H9 (cell line): ENCODE data around the gene PES1. TPM values are rescaled to one million over a fixed set of nuclear protein-coding genes. Genes with fewer than 3 reads are reported as not detected.

Experiments used
- DNase-seq: peaks from one replicate; pipeline ENCODE4 v3.0.0-alpha.2; 2017
- H2AFZ ChIP-seq: one replicate; pipeline ENCODE4 v1.6.1; 2013; ENCODE audit warnings: mild to moderate bottlenecking, low read length, control low read depth, moderate library complexity
- H2AK5ac ChIP-seq: 2 replicates; pipeline ENCODE4 v1.6.1; 2013; ENCODE audit warnings: low read length, control low read depth, mixed read lengths; ENCODE audit not compliant: insufficient read length
- H2BK120ac ChIP-seq: one replicate; pipeline ENCODE4 v1.6.1; 2013; ENCODE audit warnings: low read depth, mild to moderate bottlenecking, low read length, control low read depth, inconsistent platforms; ENCODE audit not compliant: poor library complexity, severe bottlenecking
- H2BK12ac ChIP-seq: 2 replicates; pipeline ENCODE4 v1.6.1; 2013; ENCODE audit warnings: low read length, control low read depth, mixed read lengths, low read depth; ENCODE audit not compliant: insufficient read length
- H2BK15ac ChIP-seq: 2 replicates; pipeline ENCODE4 v1.6.1; 2013; ENCODE audit warnings: low read depth, low read length, control low read depth
- H2BK20ac ChIP-seq: one replicate; pipeline ENCODE4 v1.6.1; 2013; ENCODE audit warnings: low read depth, mild to moderate bottlenecking, low read length, control low read depth, inconsistent platforms; ENCODE audit not compliant: poor library complexity, severe bottlenecking
- H2BK5ac ChIP-seq: 2 replicates; pipeline ENCODE4 v1.6.1; 2013; ENCODE audit warnings: low read length, control low read depth, mixed read lengths; ENCODE audit not compliant: insufficient read length
- H3K14ac ChIP-seq: 2 replicates; pipeline ENCODE4 v1.6.1; 2013; ENCODE audit warnings: low read length, control low read depth; ENCODE audit not compliant: insufficient read depth
- H3K18ac ChIP-seq: 2 replicates; pipeline ENCODE4 v1.6.1; 2013; ENCODE audit warnings: low read depth, mild to moderate bottlenecking, mixed read lengths, low read length, control low read depth; ENCODE audit not compliant: insufficient read length
- H3K23ac ChIP-seq: 2 replicates; pipeline ENCODE4 v1.6.1; 2013; ENCODE audit warnings: low read length, control low read depth, mixed read lengths, low read depth; ENCODE audit not compliant: insufficient read length
- H3K23me2 ChIP-seq: 2 replicates; pipeline ENCODE4 v1.6.1; 2013; ENCODE audit warnings: low read depth, mild to moderate bottlenecking, mixed read lengths, low read length, control low read depth; ENCODE audit not compliant: insufficient read length, poor library complexity, severe bottlenecking
- H3K27ac ChIP-seq: 2 replicates; pipeline ENCODE4 v1.5.1; 2013; ENCODE audit warnings: low read length, control low read depth, mixed read lengths, low read depth; ENCODE audit not compliant: insufficient read length
- H3K27me3 ChIP-seq: 2 replicates; pipeline ENCODE4 v1.6.1; 2013; ENCODE audit warnings: low read length, control low read depth, inconsistent platforms; ENCODE audit not compliant: insufficient read depth
- H3K4ac ChIP-seq: 2 replicates; pipeline ENCODE4 v1.6.1; 2013; ENCODE audit warnings: low read depth, mild to moderate bottlenecking, control low read depth, inconsistent platforms, low read length, moderate library complexity
- H3K4me1 ChIP-seq: 2 replicates; pipeline ENCODE4 v1.6.1; 2013; ENCODE audit warnings: low read length, control low read depth, inconsistent platforms; ENCODE audit not compliant: insufficient read depth
- H3K4me2 ChIP-seq: 2 replicates; pipeline ENCODE4 v1.6.1; 2013; ENCODE audit warnings: low read length, control low read depth, mixed read lengths; ENCODE audit not compliant: insufficient read length, insufficient read depth
- H3K56ac ChIP-seq: 2 replicates; pipeline ENCODE4 v1.6.1; 2013; ENCODE audit warnings: low read depth, mild to moderate bottlenecking, mixed read lengths, low read length, control low read depth; ENCODE audit not compliant: insufficient read length
- H3K79me1 ChIP-seq: 2 replicates; pipeline ENCODE4 v1.6.1; 2013; ENCODE audit warnings: low read depth, mild to moderate bottlenecking, moderate library complexity, low read length, control low read depth, inconsistent platforms; ENCODE audit not compliant: insufficient read depth, poor library complexity, severe bottlenecking
- H3K79me2 ChIP-seq: 2 replicates; pipeline ENCODE4 v1.6.1; 2013; ENCODE audit warnings: low read length, control low read depth, inconsistent platforms; ENCODE audit not compliant: insufficient read depth
- H3K9ac ChIP-seq: 2 replicates; pipeline ENCODE4 v1.6.1; 2013; ENCODE audit warnings: low read length, control low read depth, mixed read lengths; ENCODE audit not compliant: insufficient read length; ENCODE audit errors: extremely low read depth
- H3K9me3 ChIP-seq: one replicate; pipeline ENCODE4 v1.6.1; 2013; ENCODE audit warnings: low read depth, low read length, inconsistent platforms; ENCODE audit not compliant: control insufficient read depth
- H3T11ph ChIP-seq: one replicate; pipeline ENCODE4 v1.6.1; 2013; ENCODE audit warnings: mild to moderate bottlenecking, low read length, control low read depth, inconsistent platforms
- H4K20me1 ChIP-seq: one replicate; pipeline ENCODE4 v1.6.1; 2013; ENCODE audit not compliant: control insufficient read depth, insufficient read length, insufficient read depth
- H4K5ac ChIP-seq: 2 replicates; pipeline ENCODE4 v1.6.1; 2013; ENCODE audit warnings: low read depth, mild to moderate bottlenecking, mixed read lengths, low read length, control low read depth; ENCODE audit not compliant: insufficient read length
- H4K8ac ChIP-seq: replicated peaks from 2 replicates; pipeline ENCODE4 v1.6.1; 2013; ENCODE audit warnings: low read length, control low read depth, mixed read lengths, low read depth; ENCODE audit not compliant: insufficient read length
- H4K91ac ChIP-seq: 2 replicates; pipeline ENCODE4 v1.6.1; 2013; ENCODE audit warnings: low read depth, mild to moderate bottlenecking, moderate library complexity, mixed read lengths, low read length, control low read depth; ENCODE audit not compliant: insufficient read length
- H3K27ac Mint-ChIP-seq, 3 experiments: 2 replicates in 2 of 3; 3 replicates in 1 of 3; pipeline ENCODE4 v1.8.0; 2020 to 2021; ENCODE audit warnings: mixed read lengths in 3 of 3, mild to moderate bottlenecking in 1 of 3, moderate library complexity in 1 of 3
- H3K27me3 Mint-ChIP-seq: 2 replicates; pipeline ENCODE4 v1.8.0; 2021; ENCODE audit warnings: low read depth, mild to moderate bottlenecking, moderate library complexity, mixed read lengths
- H3K36me3 Mint-ChIP-seq, 3 experiments: 2 replicates in 2 of 3; 3 replicates in 1 of 3; pipeline ENCODE4 v1.8.0; 2020 to 2021; ENCODE audit warnings: low read depth in 3 of 3, mixed read lengths in 3 of 3; ENCODE audit not compliant: insufficient read depth in 1 of 3
- H3K4me1 Mint-ChIP-seq, 2 experiments: 2 replicates each; pipeline ENCODE4 v1.8.0; 2020; ENCODE audit warnings: mixed read lengths in 2 of 2
- H3K4me3 Mint-ChIP-seq, 2 experiments: 2 replicates in 1 of 2; 3 replicates in 1 of 2; pipeline ENCODE4 v1.8.0; 2020 to 2021; ENCODE audit warnings: mild to moderate bottlenecking in 2 of 2, mixed read lengths in 2 of 2, moderate library complexity in 1 of 2
- H3K9me3 Mint-ChIP-seq, 2 experiments: 2 replicates in 1 of 2; 3 replicates in 1 of 2; pipeline ENCODE4 v1.8.0; 2020; ENCODE audit warnings: mild to moderate bottlenecking in 2 of 2, mixed read lengths in 2 of 2, moderate library complexity in 1 of 2
- CTCF ChIP-seq: fragments of 200-600 bp; sonication (generic); conservative IDR thresholded peaks from 3 replicates; pipeline ENCODE4 v1.8.0; 2021; ENCODE audit warnings: antibody characterized with exemption, mild to moderate bottlenecking
- WGBS: extraction: QIAGEN DNeasy Blood & Tissue Kit; methylation state at CpG from one replicate; pipeline ENCODE4 v1.1.7; 2013; ENCODE audit warnings: missing lambda C conversion rate, low lambda C conversion rate, mixed read lengths; ENCODE audit not compliant: insufficient read length; ENCODE audit errors: extremely low coverage; 5-methylcytosine and 5-hydroxymethylcytosine counted together
- total RNA-seq: library from RNA; stranded (reverse); gene quantifications from 2 replicates; pipeline ENCODE4 v1.2.1, GENCODE V29; 2021

PES1 gene
- total RNA-seq, 1 experiment from 2014 or later = 133 TPM

GRCh38 chr22:30584441-30584840 lies 7.3 kb downstream of the PES1 start:
- no peak overlapping the region for H2AFZ ChIP-seq
- H3K4ac ChIP-seq = no peak overlapping the region
- H3K9me3 Mint-ChIP-seq = no peaks in the 10 kb centered on the region
- H3K4me2 ChIP-seq = no peak overlapping the region
- no peak overlapping the region for H3K18ac ChIP-seq
- WGBS = no CpG with 5 or more reads among the region's 15 CpGs
- no peak overlapping the region for H2BK120ac ChIP-seq
- H3T11ph ChIP-seq = no peak overlapping the region
- no peak overlapping the region for H2BK5ac ChIP-seq
- no peaks in the 10 kb centered on the region for H3K9me3 ChIP-seq
- no peak overlapping the region for H2AK5ac ChIP-seq
- no peak overlapping the region for H4K5ac ChIP-seq
- no peak for TF ChIP-seq CTCF
- no peak overlapping the region for H3K9ac ChIP-seq
- H3K4me1 Mint-ChIP-seq = 0 out of 4 replicates have a peak, but pooled peaks cover 0 to 2% of the 10 kb centered on the region in 2 experiments
- no peak for DNase-seq
- H3K27ac ChIP-seq = no peak overlapping the region
- no peaks in the 10 kb centered on the region for H3K27me3 ChIP-seq
- no peaks in the 10 kb centered on the region for H3K4me1 ChIP-seq
- H4K20me1 ChIP-seq = no peaks in the 10 kb centered on the region
- H3K23me2 ChIP-seq = no peaks in the 10 kb centered on the region
- H3K27me3 Mint-ChIP-seq = no peaks in the 10 kb centered on the region
- H3K79me1 ChIP-seq = no peaks in the 10 kb centered on the region
- H3K14ac ChIP-seq = no peak overlapping the region
- peaks cover 63 to 96% (median 86%) of the 10 kb centered on the region in 3 experiments for H3K36me3 Mint-ChIP-seq
- H4K8ac ChIP-seq = no peak overlapping the region
- no peak overlapping the region for H2BK15ac ChIP-seq
- H2BK12ac ChIP-seq = no peak overlapping the region
- H2BK20ac ChIP-seq = no peak overlapping the region
- no peak overlapping the region; a peak in 1 of 7 replicates for H3K27ac Mint-ChIP-seq
- peaks cover 2% of the 10 kb centered on the region; the same call in 1 of the 2 replicates for H3K79me2 ChIP-seq
- H3K56ac ChIP-seq = no peak overlapping the region
- no peak overlapping the region for H4K91ac ChIP-seq
- H3K23ac ChIP-seq = no peak overlapping the region
- H3K4me3 Mint-ChIP-seq = no peak overlapping the region
